Spleen (tissue), 11 donors: ENCODE results near the gene GALNT16. TPM values are rescaled to one million over a fixed set of nuclear protein-coding genes. Genes with fewer than 3 reads are reported as not detected.

Experiments used
- DNase-seq: peaks from one replicate; pipeline ENCODE4 v3.0.0-alpha.2; 2020
- H3K27ac ChIP-seq, 8 donors: fragments of 200-600 bp; sonication (generic) in 7 of 8; 1 replicate in 4 of 8; 2 replicates in 4 of 8; pipeline versions ENCODE4 v1.5.0 to v1.8.0; 2016 to 2021; ENCODE audit warnings: inconsistent platforms in 4 of 8, mild to moderate bottlenecking in 4 of 8, moderate library complexity in 1 of 8
- H3K27me3 ChIP-seq, 7 donors: fragments of 200-600 bp; sonication (generic) in 6 of 7; replicated peaks in 1 of 7; 1 replicate in 4 of 7; 2 replicates in 3 of 7; pipeline versions ENCODE4 v1.5.0 to v1.8.0; 2016 to 2021; ENCODE audit warnings: inconsistent platforms in 3 of 7, mild to moderate bottlenecking in 1 of 7
- H3K36me3 ChIP-seq, 6 donors: fragments of 200-600 bp; sonication (generic) in 5 of 6; 1 replicate in 4 of 6; 2 replicates in 2 of 6; pipeline versions ENCODE4 v1.5.0 to v1.8.0; 2016 to 2021; ENCODE audit warnings: inconsistent platforms in 2 of 6
- H3K4me1 ChIP-seq, 6 donors: fragments of 200-600 bp; sonication (generic) in 5 of 6; 1 replicate in 3 of 6; 2 replicates in 3 of 6; pipeline versions ENCODE4 v1.5.0 to v1.8.0; 2016 to 2021; ENCODE audit warnings: inconsistent platforms in 3 of 6
- H3K4me3 ChIP-seq, 8 donors: fragments of 200-600 bp; sonication (generic) in 7 of 8; 1 replicate in 4 of 8; 2 replicates in 4 of 8; pipeline versions ENCODE4 v1.5.0 to v1.8.0; 2016 to 2021; ENCODE audit warnings: inconsistent platforms in 4 of 8, mild to moderate bottlenecking in 4 of 8, moderate library complexity in 2 of 8
- H3K9me3 ChIP-seq, 8 donors: fragments of 200-600 bp; sonication (generic) in 7 of 8; 1 replicate in 4 of 8; 2 replicates in 4 of 8; pipeline versions ENCODE4 v1.5.0 to v1.8.0; 2016 to 2021; ENCODE audit warnings: inconsistent platforms in 4 of 8
- POLR2A ChIP-seq, 3 donors: fragments of 450-650 bp; IDR thresholded peaks; one replicate each; pipeline ENCODE4 v1.5.1; 2017; ENCODE audit warnings: antibody characterized with exemption in 3 of 3, mild to moderate bottlenecking in 1 of 3
- POLR2AphosphoS5 ChIP-seq, 3 donors: sonication (generic); formaldehyde crosslinking; IDR thresholded peaks; one replicate each; pipeline ENCODE4 v1.5.1; 2017; ENCODE audit warnings: antibody characterized with exemption in 3 of 3
- WGBS, 5 donors: extraction: QIAGEN DNeasy Blood & Tissue Kit in 3 of 5; methylation state at CpG; one replicate each; pipeline versions ENCODE4 v1.1.5 to v1.1.7; 2013 to 2018; 5-methylcytosine and 5-hydroxymethylcytosine counted together
- intact Hi-C: fragments of 100-400 bp; cut with DNase I; formaldehyde crosslinking; loops from one replicate; pipeline ENCODE4 v1.15.0; 2023; ENCODE audit warnings: low total_unique reads
- polyA plus RNA-seq, 3 donors: library from polyadenylated mRNA; stranded (reverse); fragments of 200-250 nt; gene quantifications; one replicate each; pipeline ENCODE4 v1.2.1, GENCODE V29; 2013
- total RNA-seq, 7 donors: library from RNA; depleted of rRNA in 3 of 7; stranded (reverse); fragments of >200 nt in 3 of 7; fragmentation: NEBNext Ultra II Directional in 4 of 7; extraction: Animal tissue kit (Norgen Biotek cat#: 25700) in 4 of 7; gene quantifications; one replicate each; pipeline versions ENCODE4 v1.1.0 to v1.2.1, GENCODE V29; 2016 to 2021
- TF ChIP-seq, protein P1 (sequence below), 11 experiments: fragments of 200-600 bp in 7 of 11; fragments of 450-650 bp in 4 of 11; sonication (generic) in 4 of 11; IDR thresholded peaks in 8 of 11; conservative IDR thresholded peaks in 3 of 11; 1 replicate in 7 of 11; 2 replicates in 4 of 11; pipeline versions ENCODE4 v1.4.0 to v1.8.0; 2016 to 2021; ENCODE audit warnings: antibody characterized with exemption in 11 of 11, inconsistent platforms in 4 of 11, mild to moderate bottlenecking in 1 of 11
- donor health status: healthy with polysubstance abuse.
- donor health status: DM: no; HTN: no; CAD: no; lungs with moderate emphysema.
- donor health status: DM: no; HTN: no; CAD: no.
- donor health status: Bipolar disorder and iron deficiency.
- donor health status: healthy.
- donor health status: DM: no; HTN: no; CAD: no.
- donor health status: DM: yes; HTN: yes; CAD: no.

GALNT16 gene
- total and polyA plus RNA-seq, 10 donors = 2.1 to 36.4 (median 10.0) TPM

DNA sequence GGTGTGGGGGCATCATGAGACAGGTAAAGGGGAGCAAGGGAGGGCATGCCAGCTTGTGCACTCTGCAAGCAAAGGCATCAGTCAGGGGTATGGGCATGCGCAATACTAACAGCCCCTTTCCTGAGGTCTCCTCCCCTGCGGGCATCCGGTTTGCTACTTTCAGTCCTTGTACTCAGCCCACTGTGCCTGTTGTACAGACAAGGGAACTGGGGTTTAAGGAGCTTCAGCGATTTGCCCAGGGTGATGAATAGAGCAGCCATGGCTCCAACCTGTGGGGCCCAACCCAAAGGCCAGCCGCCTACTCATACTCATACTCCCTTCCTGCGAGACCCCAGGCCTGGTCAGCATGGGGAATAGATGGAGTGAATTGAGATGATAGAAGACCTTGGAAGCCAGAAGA, 66.7 kb downstream of the GALNT16 start:
- TF ChIP-seq, protein P1, sequence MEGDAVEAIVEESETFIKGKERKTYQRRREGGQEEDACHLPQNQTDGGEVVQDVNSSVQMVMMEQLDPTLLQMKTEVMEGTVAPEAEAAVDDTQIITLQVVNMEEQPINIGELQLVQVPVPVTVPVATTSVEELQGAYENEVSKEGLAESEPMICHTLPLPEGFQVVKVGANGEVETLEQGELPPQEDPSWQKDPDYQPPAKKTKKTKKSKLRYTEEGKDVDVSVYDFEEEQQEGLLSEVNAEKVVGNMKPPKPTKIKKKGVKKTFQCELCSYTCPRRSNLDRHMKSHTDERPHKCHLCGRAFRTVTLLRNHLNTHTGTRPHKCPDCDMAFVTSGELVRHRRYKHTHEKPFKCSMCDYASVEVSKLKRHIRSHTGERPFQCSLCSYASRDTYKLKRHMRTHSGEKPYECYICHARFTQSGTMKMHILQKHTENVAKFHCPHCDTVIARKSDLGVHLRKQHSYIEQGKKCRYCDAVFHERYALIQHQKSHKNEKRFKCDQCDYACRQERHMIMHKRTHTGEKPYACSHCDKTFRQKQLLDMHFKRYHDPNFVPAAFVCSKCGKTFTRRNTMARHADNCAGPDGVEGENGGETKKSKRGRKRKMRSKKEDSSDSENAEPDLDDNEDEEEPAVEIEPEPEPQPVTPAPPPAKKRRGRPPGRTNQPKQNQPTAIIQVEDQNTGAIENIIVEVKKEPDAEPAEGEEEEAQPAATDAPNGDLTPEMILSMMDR (IDR thresholded peaks at IDR 0.05 in 8 of 11, conservative IDR thresholded peaks at IDR 0.05 in 3 of 11) = no peak
- no peak for TF ChIP-seq POLR2A (IDR thresholded peaks at IDR 0.05)
- TF ChIP-seq POLR2AphosphoS5 (IDR thresholded peaks at IDR 0.05) = no peak
- WGBS, 5 donors = 61 to 83% (median 77%) methylated on average over 6 of the region's 6 CpGs
- Histone ChIP-seq H3K9me3 (no peaks in the 10 kb centered on the region), H3K4me3 (no peak overlapping the region), H3K27me3 (peaks cover 0 to 36% (median 0%) of the 10 kb centered on the region in 7 donors), H3K4me1 (no peaks in the 10 kb centered on the region), H3K36me3 (no peaks in the 10 kb centered on the region), H3K27ac (no peak overlapping the region)
- peak; percentile 29 for DNase-seq
- intact Hi-C loops = no loop called here

DNA sequence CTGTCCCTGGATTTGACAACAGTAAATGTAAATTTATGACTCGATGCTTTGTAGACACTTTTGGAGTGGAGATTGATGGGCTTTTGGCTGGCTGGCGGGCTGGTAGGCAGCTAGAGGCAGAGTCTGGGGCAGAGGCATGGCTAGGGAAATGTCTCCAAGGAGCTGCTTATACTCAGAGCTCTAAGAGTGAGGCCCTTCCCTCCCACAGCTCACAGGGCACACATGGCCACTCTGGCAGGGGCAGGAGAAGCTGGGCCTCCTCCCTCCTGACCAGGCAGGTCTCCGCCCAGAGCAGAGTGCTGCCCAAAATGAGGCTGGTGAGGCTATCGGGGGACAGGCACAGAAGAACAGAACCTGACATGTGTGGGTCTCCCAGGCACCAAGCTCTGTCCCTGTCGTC, 67.5 kb downstream of the GALNT16 start:
- H3K4me3 ChIP-seq = no peak overlapping the region
- H3K27me3 ChIP-seq = peaks cover 0 to 30% (median 0%) of the 10 kb centered on the region in 7 donors
- peak; percentile 32 for DNase-seq
- H3K36me3 ChIP-seq = no peaks in the 10 kb centered on the region
- no peaks in the 10 kb centered on the region for H3K9me3 ChIP-seq
- H3K4me1 ChIP-seq = no peaks in the 10 kb centered on the region
- 75 to 91% (median 85%) methylated on average over 5 of the region's 5 CpGs for WGBS, 5 donors
- intact Hi-C loops = no loop called here
- no peak overlapping the region for H3K27ac ChIP-seq
- no peak for TF ChIP-seq POLR2AphosphoS5 (IDR thresholded peaks at IDR 0.05)
- no peak for TF ChIP-seq POLR2A (IDR thresholded peaks at IDR 0.05)
- TF ChIP-seq, protein P1 (IDR thresholded peaks at IDR 0.05 in 8 of 11, conservative IDR thresholded peaks at IDR 0.05 in 3 of 11) = no peak

DNA sequence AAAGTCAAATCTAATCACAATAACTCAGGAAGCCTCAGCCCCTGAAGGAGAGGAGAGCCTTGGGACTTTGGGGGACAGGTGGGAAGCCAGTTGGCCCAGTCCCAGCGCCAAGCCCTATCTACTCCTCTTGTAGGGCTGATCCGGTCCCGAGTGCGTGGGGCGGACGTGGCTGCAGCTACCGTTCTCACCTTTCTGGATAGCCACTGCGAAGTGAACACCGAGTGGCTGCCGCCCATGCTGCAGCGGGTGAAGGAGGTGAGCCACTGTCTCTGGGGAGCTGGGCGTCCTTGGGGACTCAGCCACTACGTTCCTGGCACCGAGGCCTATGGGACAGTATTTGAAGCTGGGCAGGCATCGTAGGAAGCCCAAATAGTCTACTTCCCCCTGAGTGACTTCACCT, 68.4 kb downstream of the GALNT16 start:
- H3K36me3 ChIP-seq = no peaks in the 10 kb centered on the region
- peak; percentile 54 for DNase-seq
- peaks cover 0 to 34% (median 0%) of the 10 kb centered on the region in 7 donors for H3K27me3 ChIP-seq
- H3K9me3 ChIP-seq = no peaks in the 10 kb centered on the region
- WGBS, 5 donors = 86 to 93% (median 90%) methylated on average over 14 to 15 of the region's 15 CpGs
- intact Hi-C loops = no loop called here
- no peak overlapping the region for H3K27ac ChIP-seq
- no peaks in the 10 kb centered on the region for H3K4me1 ChIP-seq
- H3K4me3 ChIP-seq = no peak overlapping the region
- TF ChIP-seq POLR2AphosphoS5 (IDR thresholded peaks at IDR 0.05) = no peak
- TF ChIP-seq, protein P1 (IDR thresholded peaks at IDR 0.05 in 8 of 11, conservative IDR thresholded peaks at IDR 0.05 in 3 of 11) = no peak
- no peak for TF ChIP-seq POLR2A (IDR thresholded peaks at IDR 0.05)

DNA sequence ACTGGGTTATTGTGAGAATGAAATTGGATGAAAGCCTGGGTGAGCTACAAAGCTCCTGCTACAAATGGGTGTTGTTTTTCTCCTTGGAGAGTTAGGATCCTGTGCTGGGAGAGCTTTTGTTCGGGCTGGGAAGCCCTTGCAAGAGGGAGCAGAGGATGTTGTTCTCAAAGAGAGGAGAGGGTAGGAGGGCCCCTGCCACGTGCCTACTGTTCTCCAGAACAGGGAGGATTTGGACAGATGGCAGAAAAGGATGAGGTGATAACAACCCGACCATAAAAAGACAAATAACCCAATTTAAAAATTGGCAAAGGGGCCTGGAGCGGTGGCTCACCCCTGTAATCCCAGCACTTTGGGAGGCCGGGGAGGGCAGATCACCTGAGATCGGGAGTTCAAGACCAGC, 68.8 kb downstream of the GALNT16 start:
- peak; percentile 19 for DNase-seq
- Histone ChIP-seq H3K27ac (no peak overlapping the region), H3K27me3 (peaks cover 0 to 34% (median 0%) of the 10 kb centered on the region in 7 donors), H3K4me3 (no peak overlapping the region), H3K36me3 (no peaks in the 10 kb centered on the region), H3K9me3 (no peaks in the 10 kb centered on the region), H3K4me1 (peaks cover 0 to under 1% (median 0%) of the 10 kb centered on the region in 6 donors)
- TF ChIP-seq, protein P1 (IDR thresholded peaks at IDR 0.05 in 8 of 11, conservative IDR thresholded peaks at IDR 0.05 in 3 of 11) = no peak
- no peak for TF ChIP-seq POLR2AphosphoS5 (IDR thresholded peaks at IDR 0.05)
- TF ChIP-seq POLR2A (IDR thresholded peaks at IDR 0.05) = no peak
- intact Hi-C loops = no loop called here
- WGBS, 5 donors = 78 to 94% (median 90%) methylated on average over 6 of the region's 6 CpGs
